Activated T-helper 1 cell treated with anti-CD3 and anti-CD28 coated beads, Interleukin-12 subunit alpha, Interleukin-12 subunit beta, Interleukin-2, Interleukin-4 antibody, amounts not matched to agents 30 ng/mL and 10 ng/mL and 1 ng/mL, durations not matched to agents 14 hours and 24 hours and 36 hours (primary cell): ENCODE results near the gene GFPT2. TPM values are rescaled to one million over a fixed set of nuclear protein-coding genes. Genes with fewer than 3 reads are reported as not detected.

Source experiments
- DNase-seq: peaks from one replicate; pipeline ENCODE4 v3.0.0; 2021; ENCODE audit warnings: low spot score
- H3K27ac Mint-ChIP-seq: one replicate; pipeline ENCODE4 v1.8.0; 2021; ENCODE audit warnings: mild to moderate bottlenecking, mixed read lengths
- H3K27me3 Mint-ChIP-seq: one replicate; pipeline ENCODE4 v1.8.0; 2022; ENCODE audit warnings: mild to moderate bottlenecking, moderate library complexity, mixed read lengths; ENCODE audit not compliant: insufficient read depth
- H3K36me3 Mint-ChIP-seq: one replicate; pipeline ENCODE4 v1.8.0; 2021; ENCODE audit warnings: low read depth, mixed read lengths
- H3K4me1 Mint-ChIP-seq: one replicate; pipeline ENCODE4 v1.8.0; 2021; ENCODE audit warnings: low read depth, mixed read lengths
- H3K4me3 Mint-ChIP-seq: one replicate; pipeline ENCODE4 v1.8.0; 2021; ENCODE audit warnings: mild to moderate bottlenecking, moderate library complexity, mixed read lengths
- H3K9me3 Mint-ChIP-seq: one replicate; pipeline ENCODE4 v1.8.0; 2021; ENCODE audit warnings: mixed read lengths
- intact Hi-C: fragments of 100-400 bp; cut with micrococcal nuclease; formaldehyde crosslinking; loops from one replicate; pipeline ENCODE4 v1.15.1; 2024
- total RNA-seq: library from RNA; stranded (reverse); gene quantifications from 2 replicates; pipeline ENCODE4 v1.2.3, GENCODE V29; 2022

GFPT2 gene
- total RNA-seq, 1 donor from 2014 or later, result 1.1 TPM

DNA sequence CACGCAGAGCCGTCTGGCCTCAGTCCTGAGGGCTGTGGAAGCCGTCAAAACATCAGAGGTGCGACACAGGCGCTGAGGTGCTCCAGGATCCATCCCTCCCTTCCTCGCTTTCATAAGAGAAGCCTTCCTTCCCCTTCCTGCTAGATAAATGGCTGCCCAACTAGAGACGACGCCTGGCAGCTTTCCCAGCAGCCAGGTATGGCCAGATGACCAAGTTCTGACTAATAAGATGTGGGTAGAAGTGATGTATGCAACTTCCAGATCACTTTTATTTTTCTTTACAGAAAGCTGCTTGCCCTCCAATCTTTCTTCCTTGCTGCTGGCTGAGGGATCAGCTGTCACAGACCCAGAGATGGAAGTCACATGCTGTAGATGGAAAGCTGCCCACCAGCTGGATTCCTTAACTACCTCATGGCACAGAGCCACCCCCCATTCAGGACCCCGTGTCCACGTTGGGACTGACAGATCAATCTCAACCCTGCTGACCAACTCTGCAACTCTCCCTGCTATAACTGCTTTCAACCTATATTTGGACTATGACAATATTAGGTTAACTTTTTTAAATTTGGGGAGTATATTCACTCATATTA is 70.0 kb downstream of the GFPT2 start:
- peaks cover 64% of the 10 kb centered on the region for H3K36me3 Mint-ChIP-seq
- DNase-seq, result no peak
- no peaks in the 10 kb centered on the region for H3K27me3 Mint-ChIP-seq
- intact Hi-C loops, result no loop called here
- no peaks in the 10 kb centered on the region for H3K4me1 Mint-ChIP-seq
- peaks cover 21% of the 10 kb centered on the region for H3K9me3 Mint-ChIP-seq
- H3K27ac Mint-ChIP-seq, result no peak overlapping the region
- H3K4me3 Mint-ChIP-seq, result no peak overlapping the region

DNA sequence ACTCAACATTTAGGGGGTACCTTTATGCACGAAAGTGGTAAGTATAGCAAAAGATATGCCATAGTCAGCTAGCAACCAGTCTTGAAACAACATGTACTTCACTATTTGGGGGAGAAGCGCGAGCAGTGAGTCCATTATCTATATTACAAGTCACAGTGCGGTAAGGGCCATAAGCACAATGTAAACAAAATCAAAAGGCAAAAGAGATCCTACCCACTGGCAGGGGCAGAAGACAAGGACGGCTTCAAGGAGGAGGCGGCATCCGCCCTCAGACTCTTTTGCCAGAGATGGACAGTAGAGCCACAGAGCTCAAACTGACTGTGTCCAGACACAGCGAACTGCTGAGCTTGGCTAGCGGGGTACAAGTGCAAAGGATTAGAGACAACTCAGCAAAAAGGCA is 70.9 kb downstream of the GFPT2 start:
- Mint-ChIP-seq H3K27me3 (no peaks in the 10 kb centered on the region), H3K36me3 (peaks cover 69% of the 10 kb centered on the region), H3K4me1 (no peaks in the 10 kb centered on the region), H3K4me3 (no peak overlapping the region), H3K27ac (no peak overlapping the region), H3K9me3 (peaks cover 29% of the 10 kb centered on the region)
- DNase-seq, result no peak
- intact Hi-C loops, result no loop called here

DNA sequence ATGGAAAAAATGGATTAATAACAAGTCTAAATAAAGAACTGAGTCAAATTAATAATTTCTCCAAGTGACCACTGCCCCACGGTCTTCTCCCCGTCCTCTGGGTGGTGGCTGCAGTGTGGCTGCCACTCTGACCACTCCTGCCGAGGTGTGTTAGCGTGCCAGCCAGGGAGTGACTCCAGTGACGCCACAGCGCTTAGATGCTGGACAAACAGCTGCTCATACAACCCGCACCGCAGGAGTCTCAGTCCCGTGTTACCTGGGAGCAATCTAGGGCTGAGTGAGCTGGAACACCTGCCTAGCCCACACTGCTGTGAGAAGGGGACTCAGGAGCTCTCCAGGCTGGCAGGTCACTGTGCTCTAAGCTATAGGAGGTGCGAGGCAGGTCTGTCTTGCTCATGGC is 71.4 kb downstream of the GFPT2 start:
- H3K27ac Mint-ChIP-seq, result no peak overlapping the region

DNA sequence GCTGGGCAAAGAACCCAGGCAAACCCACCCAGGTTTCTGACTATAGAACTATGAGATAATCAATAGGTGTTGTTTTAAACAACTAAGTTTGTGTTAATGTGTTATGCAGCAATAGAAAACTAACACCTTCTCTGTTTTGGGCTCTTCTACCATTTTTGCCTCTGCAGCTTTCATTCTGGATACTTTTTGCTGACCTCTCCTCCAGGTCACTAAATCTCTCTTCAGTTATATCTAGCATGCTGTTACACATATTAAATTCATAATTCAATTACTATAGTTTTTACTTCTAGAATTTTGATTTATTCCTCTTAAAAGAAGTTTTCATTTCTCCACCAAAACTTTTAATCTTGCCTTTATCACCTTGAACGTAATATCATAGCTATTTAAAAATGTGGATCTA is 78.4 kb downstream of the GFPT2 start:
- no peak for DNase-seq
- no peaks in the 10 kb centered on the region for H3K27me3 Mint-ChIP-seq
- intact Hi-C loops, result no loop called here
- H3K36me3 Mint-ChIP-seq, result peaks cover 61% of the 10 kb centered on the region
- no peak overlapping the region for H3K4me3 Mint-ChIP-seq
- no peak overlapping the region for H3K27ac Mint-ChIP-seq
- H3K9me3 Mint-ChIP-seq, result peaks cover 67% of the 10 kb centered on the region
- no peaks in the 10 kb centered on the region for H3K4me1 Mint-ChIP-seq

More for the DNA sequence above, 71.4 kb downstream of the GFPT2 start:
- peaks cover 35% of the 10 kb centered on the region for H3K9me3 Mint-ChIP-seq
- H3K4me3 Mint-ChIP-seq, result no peak overlapping the region
- H3K4me1 Mint-ChIP-seq, result no peaks in the 10 kb centered on the region
- no peaks in the 10 kb centered on the region for H3K27me3 Mint-ChIP-seq
- DNase-seq, result no peak
- H3K36me3 Mint-ChIP-seq, result peaks cover 70% of the 10 kb centered on the region
- intact Hi-C loops, result no loop called here

DNA sequence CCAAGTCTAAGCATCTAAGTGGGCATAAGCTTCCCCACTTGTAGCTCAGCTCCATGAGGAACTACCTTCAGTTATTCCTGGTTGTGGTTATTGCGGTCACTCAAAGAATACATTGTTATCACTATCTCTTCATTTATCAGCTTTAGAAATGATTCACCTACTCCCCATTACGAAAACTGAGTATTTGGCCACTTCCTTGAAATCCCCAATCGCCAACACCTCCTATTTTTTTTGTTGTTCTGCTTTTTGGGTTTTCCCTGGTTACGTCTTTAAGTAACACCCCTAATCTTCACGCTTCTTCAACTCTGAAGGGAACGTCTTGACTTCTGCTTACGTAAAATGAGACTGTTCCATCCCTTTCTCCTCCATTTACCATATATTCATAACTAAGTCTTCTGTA is 81.9 kb downstream of the GFPT2 start:
- no peak overlapping the region for H3K27ac Mint-ChIP-seq
- peaks cover 54% of the 10 kb centered on the region for H3K36me3 Mint-ChIP-seq
- intact Hi-C loops, result no loop called here
- peaks cover 59% of the 10 kb centered on the region for H3K9me3 Mint-ChIP-seq
- H3K27me3 Mint-ChIP-seq, result no peaks in the 10 kb centered on the region
- H3K4me1 Mint-ChIP-seq, result no peaks in the 10 kb centered on the region
- no peak for DNase-seq
- H3K4me3 Mint-ChIP-seq, result no peak overlapping the region

DNA sequence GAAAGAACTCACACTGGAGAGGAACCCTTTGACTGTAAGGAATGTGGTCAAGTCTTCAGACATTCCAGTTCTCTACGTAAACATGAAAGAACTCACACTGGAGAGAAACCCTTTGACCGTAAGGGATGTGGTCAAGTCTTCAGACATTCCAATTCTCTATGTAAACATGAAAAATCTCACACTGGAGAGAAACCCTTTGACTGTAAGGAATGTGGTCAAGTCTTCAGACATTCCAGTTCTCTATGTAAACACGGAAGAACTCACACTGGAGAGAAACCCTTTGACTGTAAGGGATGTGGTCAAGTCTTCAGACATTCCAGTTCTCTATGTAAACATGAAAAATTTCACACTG is 93.9 kb downstream of the GFPT2 start:
- DNase-seq, result no peak
- H3K9me3 Mint-ChIP-seq, result peaks cover 88% of the 10 kb centered on the region
- H3K27me3 Mint-ChIP-seq, result no peaks in the 10 kb centered on the region
- H3K27ac Mint-ChIP-seq, result no peak overlapping the region
- no peaks in the 10 kb centered on the region for H3K4me1 Mint-ChIP-seq
- H3K4me3 Mint-ChIP-seq, result no peak overlapping the region
- intact Hi-C loops, result no loop called here
- H3K36me3 Mint-ChIP-seq, result peaks cover 70% of the 10 kb centered on the region

DNA sequence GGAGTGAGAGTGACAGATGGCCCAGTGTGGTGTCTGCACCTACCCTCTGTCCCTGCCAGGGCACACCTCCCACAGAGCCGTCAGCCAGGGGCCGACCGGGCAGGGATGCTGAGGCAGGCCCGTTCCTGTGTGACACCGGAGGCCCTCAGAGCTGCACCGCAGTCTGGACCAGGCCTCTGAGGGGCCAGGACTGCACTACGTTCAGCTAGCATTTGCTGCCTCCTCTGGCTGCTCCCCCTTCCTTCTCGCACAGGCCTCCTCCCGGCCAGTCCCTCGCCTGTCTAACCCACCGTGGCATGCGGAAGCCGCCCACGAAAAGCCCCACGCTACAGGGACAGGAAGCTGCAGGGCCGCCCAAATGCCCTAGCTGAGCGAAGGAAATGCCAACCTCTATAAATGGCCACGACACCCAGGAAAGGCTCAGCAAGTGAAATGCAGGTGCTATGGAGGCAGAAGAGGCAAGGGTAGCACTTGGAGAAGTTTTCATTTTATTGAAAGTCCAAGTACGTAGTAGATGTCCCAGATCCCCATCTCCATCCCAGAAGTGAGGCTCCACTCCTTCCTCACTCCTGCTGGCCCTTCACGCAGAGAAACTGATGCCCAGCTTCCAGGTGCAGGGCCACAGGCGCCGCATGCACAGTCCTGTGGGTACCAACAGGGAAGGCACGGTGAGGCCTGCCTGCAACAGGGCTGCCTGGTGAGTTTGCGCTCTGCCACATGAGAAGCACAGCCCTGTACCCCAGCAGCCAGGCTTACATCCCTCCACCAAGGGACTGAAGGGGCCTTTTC is 99.9 kb downstream of the GFPT2 start:
- DNase-seq, result no peak
- peaks cover 86% of the 10 kb centered on the region for H3K9me3 Mint-ChIP-seq
- no peak overlapping the region for H3K27ac Mint-ChIP-seq
- H3K36me3 Mint-ChIP-seq, result peaks cover 52% of the 10 kb centered on the region
- H3K4me3 Mint-ChIP-seq, result no peak overlapping the region
- intact Hi-C loops, result no loop called here
- H3K27me3 Mint-ChIP-seq, result no peaks in the 10 kb centered on the region
- H3K4me1 Mint-ChIP-seq, result no peaks in the 10 kb centered on the region

DNA sequence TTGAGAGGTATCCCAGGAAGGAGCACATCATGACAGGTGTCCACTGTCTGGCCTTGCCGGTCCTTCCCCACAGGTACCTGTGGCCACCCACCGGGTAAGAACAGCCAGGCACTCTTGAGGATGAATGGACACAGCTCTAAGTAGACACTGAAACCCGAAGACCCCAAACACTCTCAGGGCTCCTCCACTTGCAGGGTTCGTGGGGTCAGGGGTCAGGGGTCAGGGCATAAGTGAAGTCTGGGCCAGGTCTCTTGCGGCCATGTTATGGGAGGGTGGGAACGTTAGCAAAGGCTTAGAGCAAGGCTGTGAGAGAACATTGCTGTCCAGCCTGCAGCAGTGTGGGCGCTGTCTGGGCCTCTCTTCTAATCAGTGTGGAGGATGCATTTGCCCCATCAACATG is 101.2 kb downstream of the GFPT2 start:
- H3K9me3 Mint-ChIP-seq, result peaks cover 87% of the 10 kb centered on the region

DNA sequence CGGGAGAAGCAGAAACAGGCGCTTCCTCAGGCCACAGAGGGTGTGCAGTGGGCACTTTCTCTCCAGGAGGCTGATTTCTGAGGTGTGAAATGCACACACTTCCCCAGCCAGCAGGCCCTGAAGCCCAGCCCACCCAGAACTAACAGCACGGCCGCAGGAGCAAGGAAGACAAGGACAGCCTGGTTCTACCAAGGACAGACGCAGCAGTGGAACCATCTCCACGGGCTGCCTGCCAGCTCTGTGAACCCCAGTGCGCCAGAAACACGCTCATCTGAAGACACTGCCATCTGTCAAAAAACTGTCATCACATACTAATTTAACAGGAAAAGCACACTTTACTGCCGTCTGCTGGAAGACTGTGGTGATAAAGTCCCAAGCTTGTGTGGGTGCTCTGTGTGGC is 102.0 kb downstream of the GFPT2 start:
- H3K27me3 Mint-ChIP-seq, result no peaks in the 10 kb centered on the region
- H3K4me1 Mint-ChIP-seq, result no peaks in the 10 kb centered on the region
- peaks cover 60% of the 10 kb centered on the region for H3K36me3 Mint-ChIP-seq
- H3K4me3 Mint-ChIP-seq, result no peak overlapping the region
- intact Hi-C loops, result no loop called here
- no peak overlapping the region for H3K27ac Mint-ChIP-seq
- DNase-seq, result no peak
- H3K9me3 Mint-ChIP-seq, result peaks cover 88% of the 10 kb centered on the region

More for the DNA sequence above, 101.2 kb downstream of the GFPT2 start:
- intact Hi-C loops, result no loop called here
- Mint-ChIP-seq H3K27me3 (no peaks in the 10 kb centered on the region), H3K36me3 (peaks cover 56% of the 10 kb centered on the region), H3K4me3 (no peak overlapping the region), H3K27ac (no peak overlapping the region), H3K4me1 (no peaks in the 10 kb centered on the region)
- no peak for DNase-seq

Other genes with a start within 250 kb of the GFPT2 start
- gene RASGEF1C, start 144.1 kb downstream of the GFPT2 start, total RNA-seq, result not detected in 2 replicates
- gene MAPK9, start 61.3 kb downstream of the GFPT2 start, total RNA-seq, result 39.8 and 44.6 TPM in 2 replicates
- gene CNOT6, start 141.0 kb upstream of the GFPT2 start, total RNA-seq, result 48.8 and 49.7 TPM in 2 replicates
- gene SCGB3A1, start 238.2 kb upstream of the GFPT2 start, total RNA-seq, result not detected in 2 replicates